Hepatocyte (in vitro differentiated cells): Measurements from ENCODE around the gene POU2AF1. TPM values are rescaled to one million over a fixed set of nuclear protein-coding genes. Genes with fewer than 3 reads are reported as not detected.
A peak's percentile ranks its signal among the peaks of the same experiment; 100 is the strongest.

ENCODE experiments used
- DNase-seq: peaks from one replicate; pipeline ENCODE4 v3.0.0-alpha.2; 2016; ENCODE audit warnings: low spot score
- H2AFZ ChIP-seq: fragments of 200-600 bp; sonication (generic); 2 replicates; pipeline ENCODE4 v1.6.0; 2016; ENCODE audit warnings: antibody characterized with exemption, mild to moderate bottlenecking
- H3K27ac ChIP-seq: fragments of 200-600 bp; sonication (generic); 2 replicates; pipeline ENCODE4 v1.5.1; 2016; ENCODE audit warnings: mild to moderate bottlenecking
- H3K27me3 ChIP-seq: fragments of 200-600 bp; sonication (generic); 2 replicates; pipeline ENCODE4 v1.6.1; 2016
- H3K36me3 ChIP-seq: fragments of 200-600 bp; sonication (generic); replicated peaks from 2 replicates; pipeline ENCODE4 v1.5.1; 2016; ENCODE audit warnings: low read depth; ENCODE audit not compliant: insufficient read depth
- H3K4me1 ChIP-seq: fragments of 200-600 bp; sonication (generic); 2 replicates; pipeline ENCODE4 v1.5.1; 2016; ENCODE audit warnings: mild to moderate bottlenecking, moderate library complexity; ENCODE audit not compliant: insufficient read depth
- H3K4me2 ChIP-seq: fragments of 200-600 bp; sonication (generic); 2 replicates; pipeline ENCODE4 v1.6.0; 2016
- H3K4me3 ChIP-seq: fragments of 200-600 bp; sonication (generic); 2 replicates; pipeline ENCODE4 v1.5.1; 2016; ENCODE audit warnings: mild to moderate bottlenecking
- H3K79me2 ChIP-seq: fragments of 200-600 bp; sonication (generic); 2 replicates; pipeline ENCODE4 v1.6.0; 2017; ENCODE audit warnings: mild to moderate bottlenecking
- H3K9me2 ChIP-seq: fragments of 200-600 bp; sonication (generic); replicated peaks from 2 replicates; pipeline ENCODE4 v1.6.0; 2017; ENCODE audit warnings: mild to moderate bottlenecking; ENCODE audit not compliant: insufficient read depth
- H3K9me3 ChIP-seq: fragments of 200-600 bp; sonication (generic); 2 replicates; pipeline ENCODE4 v1.5.1; 2016; ENCODE audit warnings: low read depth, mild to moderate bottlenecking
- H4K20me1 ChIP-seq: fragments of 200-600 bp; sonication (generic); 2 replicates; pipeline ENCODE4 v1.6.0; 2016; ENCODE audit warnings: mild to moderate bottlenecking; ENCODE audit not compliant: insufficient read depth, poor library complexity, severe bottlenecking
- CTCF ChIP-seq: fragments of 200-600 bp; sonication (generic); IDR thresholded peaks from 2 replicates; pipeline ENCODE4 v1.5.1; 2016; ENCODE audit warnings: antibody characterized with exemption, mild to moderate bottlenecking; ENCODE audit not compliant: poor library complexity
- EZH2 ChIP-seq: fragments of 200-600 bp; sonication (generic); IDR thresholded peaks from 2 replicates; pipeline ENCODE4 v1.6.1; 2016; ENCODE audit warnings: antibody characterized with exemption, mild to moderate bottlenecking, borderline replicate concordance
- EZH2phosphoT487 ChIP-seq: fragments of 200-600 bp; sonication (generic); IDR thresholded peaks from one replicate; pipeline ENCODE4 v1.6.1; 2018; ENCODE audit warnings: antibody characterized with exemption, mild to moderate bottlenecking, low read depth, moderate library complexity; ENCODE audit not compliant: unreplicated experiment, severe bottlenecking
- WGBS: methylation state at CpG from one replicate; pipeline ENCODE4 v1.1.6; 2016; ENCODE audit warnings: low lambda C conversion rate; ENCODE audit errors: missing lambda C conversion rate; 5-methylcytosine and 5-hydroxymethylcytosine counted together
- microRNA-seq: library from miRNA; unstranded; fragments of <30 nt; microRNA quantifications from one replicate; pipeline ENCODE4, GENCODE V29; 2017
- polyA plus RNA-seq: library from polyadenylated mRNA; unstranded; fragments of >200 nt; fragmentation: Nextera tagmentation; extraction: Ambion mirVana; gene quantifications from 2 replicates; pipeline ENCODE4 v1.2.1, GENCODE V29; 2016
- small RNA-seq: library from RNA; depleted of rRNA; stranded (forward); fragments of <200 nt; gene quantifications from one replicate; pipeline ENCODE3, GENCODE V24; 2014
- total RNA-seq: library from RNA; depleted of rRNA; stranded (reverse); fragments of >200 nt; gene quantifications from 2 replicates; pipeline ENCODE4 v1.2.3, GENCODE V29; 2014

The POU2AF1 gene
- total and polyA plus RNA-seq, 2 experiments from 2014 or later, result 0.06 to 0.23 TPM

- H3K36me3 ChIP-seq, result no peaks in the 10 kb centered on the region
- no peaks in the 10 kb centered on the region for H3K9me3 ChIP-seq
- no peak overlapping the region for H2AFZ ChIP-seq
- TF ChIP-seq EZH2phosphoT487, result no peak
- TF ChIP-seq CTCF, result no peak
- TF ChIP-seq EZH2, result no peak
- 20% methylated on average over 4 of the region's 4 CpGs for WGBS
- no peaks in the 10 kb centered on the region for H3K9me2 ChIP-seq
- peak overlapping the region; percentile 17 for H3K4me2 ChIP-seq
- H3K27ac ChIP-seq, result peak overlapping the region; percentile 9
- no peaks in the 10 kb centered on the region for H3K79me2 ChIP-seq
- no peak overlapping the region for H3K4me3 ChIP-seq
- DNase-seq, result peak; percentile 28
- H3K4me1 ChIP-seq, result peaks cover 19% of the 10 kb centered on the region
- no peaks in the 10 kb centered on the region for H4K20me1 ChIP-seq
- H3K27me3 ChIP-seq, result peaks cover 5% of the 10 kb centered on the region
Observed at GRCh38 chr11:111303461-111303860, 75.6 kb downstream of the POU2AF1 start.

- Histone ChIP-seq H3K4me2 (no peak overlapping the region), H3K27ac (peak overlapping the region; percentile 9), H3K9me2 (no peaks in the 10 kb centered on the region), H3K4me3 (no peak overlapping the region), H2AFZ (no peak overlapping the region), H3K79me2 (no peaks in the 10 kb centered on the region), H3K9me3 (no peaks in the 10 kb centered on the region), H3K36me3 (no peaks in the 10 kb centered on the region), H3K27me3 (peaks cover 7% of the 10 kb centered on the region), H3K4me1 (peaks cover 17% of the 10 kb centered on the region), H4K20me1 (no peaks in the 10 kb centered on the region)
- no peak for DNase-seq
- no peak for TF ChIP-seq CTCF
- no peak for TF ChIP-seq EZH2
- no peak for TF ChIP-seq EZH2phosphoT487
- 62% methylated on average over 3 of the region's 3 CpGs for WGBS
Observed at GRCh38 chr11:111302298-111302697, 76.8 kb downstream of the POU2AF1 start.

Small RNA genes within 50 kb of the gene (microRNA-seq; reads per million reads assigned to microRNA genes)
- gene MIR4491, result not detected

Small RNA genes within 50 kb of the gene (small RNA-seq; reads per million reads assigned to genes)
- gene MIR4491 (not detected), gene RNU2-60P (not detected)

Other genes starting within 250 kb of the POU2AF1 start
- gene POU2AF2, start 133.6 kb downstream of the POU2AF1 start, total RNA-seq, result not detected in 2 replicates
- gene POU2AF2, start 133.6 kb downstream of the POU2AF1 start, polyA plus RNA-seq, result 0.89 TPM in 1 of 2 replicates, not detected in the other
- 2.5 and 3.6 TPM in 2 replicates for gene POU2AF3, start 80.7 kb downstream of the POU2AF1 start, total RNA-seq
- 3.0 and 9.9 TPM in 2 replicates for gene POU2AF3, start 80.7 kb downstream of the POU2AF1 start, polyA plus RNA-seq
- not detected in 2 replicates for gene BTG4, start 133.1 kb upstream of the POU2AF1 start, total RNA-seq
- not detected in 2 replicates for gene BTG4, start 133.1 kb upstream of the POU2AF1 start, polyA plus RNA-seq
- not detected in 2 replicates for gene HOATZ, start 135.5 kb upstream of the POU2AF1 start, total RNA-seq
- gene HOATZ, start 135.5 kb upstream of the POU2AF1 start, polyA plus RNA-seq, result not detected in 2 replicates
- gene LAYN, start 161.4 kb upstream of the POU2AF1 start, total RNA-seq, result 7.6 and 12.6 TPM in 2 replicates
- 7.5 and 7.7 TPM in 2 replicates for gene LAYN, start 161.4 kb upstream of the POU2AF1 start, polyA plus RNA-seq
- 20.5 and 22.2 TPM in 2 replicates for gene SIK2, start 223.2 kb upstream of the POU2AF1 start, total RNA-seq
- gene SIK2, start 223.2 kb upstream of the POU2AF1 start, polyA plus RNA-seq, result 3.1 and 3.2 TPM in 2 replicates